ENCODE data around the gene MYO18A.

MYO18A gene

DNA sequence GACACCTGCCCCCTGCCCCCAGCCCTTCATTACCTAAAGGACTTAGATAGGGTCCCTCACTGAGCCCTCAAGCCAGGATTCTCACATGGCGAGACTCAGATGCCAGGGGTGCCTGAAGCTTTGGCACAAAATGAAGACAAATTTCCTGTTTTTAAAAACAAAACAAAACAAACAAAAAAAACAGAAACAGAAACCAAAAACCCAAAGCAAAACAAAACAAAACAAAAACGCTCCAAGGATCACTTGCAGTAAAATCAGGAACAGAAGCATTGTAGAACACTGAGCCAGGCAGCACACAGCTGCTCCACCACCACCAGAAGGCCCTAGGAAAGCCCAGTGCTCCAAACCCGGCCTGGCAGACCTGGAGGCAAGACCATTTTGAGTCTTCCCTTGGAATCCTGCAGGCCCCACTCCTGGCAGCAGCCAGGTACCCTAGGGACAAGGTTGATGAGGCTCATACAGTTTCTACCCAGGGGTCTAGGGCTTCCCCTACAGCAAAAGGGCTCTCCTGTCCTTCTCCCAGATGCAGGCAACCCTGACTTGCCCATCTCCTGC, 20.8 kb downstream of the MYO18A start:
- TF ChIP-seq, protein P1, sequence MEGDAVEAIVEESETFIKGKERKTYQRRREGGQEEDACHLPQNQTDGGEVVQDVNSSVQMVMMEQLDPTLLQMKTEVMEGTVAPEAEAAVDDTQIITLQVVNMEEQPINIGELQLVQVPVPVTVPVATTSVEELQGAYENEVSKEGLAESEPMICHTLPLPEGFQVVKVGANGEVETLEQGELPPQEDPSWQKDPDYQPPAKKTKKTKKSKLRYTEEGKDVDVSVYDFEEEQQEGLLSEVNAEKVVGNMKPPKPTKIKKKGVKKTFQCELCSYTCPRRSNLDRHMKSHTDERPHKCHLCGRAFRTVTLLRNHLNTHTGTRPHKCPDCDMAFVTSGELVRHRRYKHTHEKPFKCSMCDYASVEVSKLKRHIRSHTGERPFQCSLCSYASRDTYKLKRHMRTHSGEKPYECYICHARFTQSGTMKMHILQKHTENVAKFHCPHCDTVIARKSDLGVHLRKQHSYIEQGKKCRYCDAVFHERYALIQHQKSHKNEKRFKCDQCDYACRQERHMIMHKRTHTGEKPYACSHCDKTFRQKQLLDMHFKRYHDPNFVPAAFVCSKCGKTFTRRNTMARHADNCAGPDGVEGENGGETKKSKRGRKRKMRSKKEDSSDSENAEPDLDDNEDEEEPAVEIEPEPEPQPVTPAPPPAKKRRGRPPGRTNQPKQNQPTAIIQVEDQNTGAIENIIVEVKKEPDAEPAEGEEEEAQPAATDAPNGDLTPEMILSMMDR (conservative IDR thresholded peaks at IDR 0.05; ENCODE audit: control insufficient read depth, insufficient read depth, low read depth, low read length) = no peak
- DNase-seq (ENCODE audit: low read depth) = no peak
- H3K4me3 ChIP-seq (ENCODE audit: control insufficient read depth, low read depth, low read length) = no peak overlapping the region

- TF ChIP-seq, protein P1 (conservative IDR thresholded peaks at IDR 0.05; ENCODE audit: control insufficient read depth, insufficient read depth, low read depth, low read length) = no peak
- DNase-seq (ENCODE audit: low read depth) = no peak
- H3K4me3 ChIP-seq (ENCODE audit: control insufficient read depth, low read depth, low read length) = no peak overlapping the region
Observed at GRCh38 chr17:29158488-29159275, 21.5 kb downstream of the MYO18A start.

DNA sequence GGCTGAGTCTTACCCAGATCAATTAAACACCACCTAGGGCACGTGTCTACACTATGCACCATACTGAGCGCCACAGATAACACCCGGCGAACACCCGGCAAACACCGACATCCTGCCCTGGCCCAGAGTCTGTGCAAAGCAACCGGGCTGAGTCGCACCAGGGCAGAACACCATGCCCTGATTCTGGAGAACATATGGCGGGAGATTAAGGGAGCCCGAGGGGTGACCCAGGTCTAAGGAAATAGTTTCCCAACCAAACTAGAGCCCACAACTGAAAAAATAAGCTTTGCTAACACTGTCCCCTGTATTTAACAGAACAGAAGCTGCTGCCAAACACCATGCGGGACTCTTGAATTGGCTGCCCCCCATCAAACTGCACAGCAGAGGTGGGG, 22.1 kb downstream of the MYO18A start:
- TF ChIP-seq, protein P1 (conservative IDR thresholded peaks at IDR 0.05; ENCODE audit: control insufficient read depth, insufficient read depth, low read depth, low read length) = no peak
- DNase-seq (ENCODE audit: low read depth) = no peak
- no peak overlapping the region for H3K4me3 ChIP-seq (ENCODE audit: control insufficient read depth, low read depth, low read length)

DNA sequence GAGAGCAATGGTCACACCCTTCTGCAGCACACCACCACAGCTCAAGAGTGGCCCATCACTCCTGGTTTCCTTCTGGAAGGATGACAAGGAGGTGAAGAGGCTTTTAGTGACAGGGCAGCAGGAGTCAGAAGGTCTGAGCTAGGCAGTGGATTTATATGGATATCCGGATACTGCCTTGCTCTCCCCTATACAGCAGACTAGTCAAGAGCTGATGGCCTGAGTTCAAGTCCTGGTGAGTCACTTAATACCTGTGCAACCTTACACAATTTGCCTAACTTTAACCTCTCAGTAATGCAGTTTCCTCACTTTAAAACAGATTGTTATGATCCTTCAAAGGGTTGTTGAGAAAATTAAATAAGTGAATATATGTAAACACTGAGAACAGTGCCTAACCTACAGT, 22.9 kb downstream of the MYO18A start:
- TF ChIP-seq, protein P1 (conservative IDR thresholded peaks at IDR 0.05; ENCODE audit: control insufficient read depth, insufficient read depth, low read depth, low read length) = no peak
- no peak overlapping the region for H3K4me3 ChIP-seq (ENCODE audit: control insufficient read depth, low read depth, low read length)
- no peak for DNase-seq (ENCODE audit: low read depth)

DNA sequence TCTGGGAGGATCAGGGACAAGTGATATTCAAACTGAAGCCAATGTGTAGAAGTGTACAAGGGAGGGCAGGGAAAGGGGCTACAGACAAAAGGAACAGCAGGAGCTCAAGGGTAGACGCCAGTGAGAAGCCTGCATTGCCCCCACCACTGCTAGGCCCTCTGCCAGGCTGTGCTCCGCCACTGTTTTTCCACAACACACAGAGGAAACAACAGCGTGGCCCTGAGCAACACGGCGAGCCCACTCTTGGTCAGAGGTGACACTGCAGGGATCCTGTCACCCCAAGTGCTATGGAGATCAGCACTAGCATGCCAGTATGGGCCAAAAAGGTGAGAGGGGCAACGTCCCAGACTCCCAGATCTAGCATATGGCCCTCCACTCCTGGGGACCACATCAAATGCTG, 23.4 kb downstream of the MYO18A start:
- TF ChIP-seq, protein P1 (conservative IDR thresholded peaks at IDR 0.05; ENCODE audit: control insufficient read depth, insufficient read depth, low read depth, low read length) = no peak
- no peak for DNase-seq (ENCODE audit: low read depth)
- H3K4me3 ChIP-seq (ENCODE audit: control insufficient read depth, low read depth, low read length) = no peak overlapping the region

DNA sequence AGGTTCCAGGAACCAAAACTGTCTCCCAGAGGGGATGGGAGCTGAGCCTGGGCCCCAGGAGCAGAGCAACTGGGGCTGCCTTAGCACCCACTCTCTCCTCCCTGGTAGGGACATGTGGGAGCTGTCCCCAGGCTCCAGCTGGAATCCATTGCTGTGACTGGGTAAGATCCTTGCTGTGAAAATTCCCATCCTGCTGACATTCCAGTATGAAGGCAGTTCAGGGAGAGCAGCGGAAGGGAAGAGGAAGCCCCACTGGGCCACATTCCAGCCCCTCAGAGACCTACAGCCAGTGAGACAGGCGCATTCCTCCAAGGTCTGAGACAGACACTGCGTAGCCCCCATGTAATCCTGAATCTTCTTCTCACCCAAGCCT, 24.2 kb downstream of the MYO18A start:
- H3K4me3 ChIP-seq (ENCODE audit: control insufficient read depth, low read depth, low read length) = no peak overlapping the region
- TF ChIP-seq, protein P1 (conservative IDR thresholded peaks at IDR 0.05; ENCODE audit: control insufficient read depth, insufficient read depth, low read depth, low read length) = no peak
- no peak for DNase-seq (ENCODE audit: low read depth)
